GM21423 (cell line): ENCODE measurements around the gene SIGLEC1.

ENCODE experiments used
- ATAC-seq: cut with Tn5 transposase; IDR thresholded peaks from one replicate; pipeline ENCODE4 v1.9.1; 2021; ENCODE audit warnings: mild to moderate bottlenecking, moderate library complexity; ENCODE audit not compliant: unreplicated experiment

SIGLEC1 gene

GRCh38 chr20:3744806-3745685 lies 32.6 kb upstream of the SIGLEC1 start:
- no peak for ATAC-seq

- ATAC-seq = no peak
Measured at GRCh38 chr20:3744037-3744436, 31.6 kb upstream of the SIGLEC1 start.

- no peak for ATAC-seq
Measured at GRCh38 chr20:3743251-3743650, 30.9 kb upstream of the SIGLEC1 start.

GRCh38 chr20:3741836-3742458 lies 29.5 kb upstream of the SIGLEC1 start:
- no peak for ATAC-seq

- ATAC-seq = no peak
Measured at GRCh38 chr20:3740615-3741301, 28.4 kb upstream of the SIGLEC1 start.

GRCh38 chr20:3739926-3740451 lies 27.6 kb upstream of the SIGLEC1 start:
- ATAC-seq = no peak

- no peak for ATAC-seq
Measured at GRCh38 chr20:3739054-3739925, 26.9 kb upstream of the SIGLEC1 start.

- ATAC-seq = no peak
Measured at GRCh38 chr20:3738111-3739053, 26.0 kb upstream of the SIGLEC1 start.

- no peak for ATAC-seq
Measured at GRCh38 chr20:3735768-3736167, 23.4 kb upstream of the SIGLEC1 start.

GRCh38 chr20:3734111-3734843 lies 21.9 kb upstream of the SIGLEC1 start:
- no peak for ATAC-seq

GRCh38 chr20:3733119-3733995 lies 21.0 kb upstream of the SIGLEC1 start:
- no peak for ATAC-seq

- ATAC-seq = no peak
Measured at GRCh38 chr20:3732327-3733118, 20.1 kb upstream of the SIGLEC1 start, which contains the start of gene HSPA12B. Gene HSPA12B (plus strand): TSS chr20:3732685. CDS start chr20:3738675, 5,990 bp downstream.

- ATAC-seq = no peak
Measured at GRCh38 chr20:3731944-3732326, 19.5 kb upstream of the SIGLEC1 start.

GRCh38 chr20:3730803-3731672 lies 18.6 kb upstream of the SIGLEC1 start:
- ATAC-seq = no peak

- no peak for ATAC-seq
Measured at GRCh38 chr20:3729811-3730540, 17.6 kb upstream of the SIGLEC1 start.
